ENCODE measurements around the gene PLA1A. TPM values are rescaled to one million over a fixed set of nuclear protein-coding genes. Genes with fewer than 3 reads are reported as not detected.
"Not testable (repeated sequence)": the region's sequence is repeated elsewhere in the genome, so short reads cannot be mapped to it uniquely, and the experiment has no call there.

PLA1A gene
- total RNA-seq, 1 donor: 2.7 TPM

DNA sequence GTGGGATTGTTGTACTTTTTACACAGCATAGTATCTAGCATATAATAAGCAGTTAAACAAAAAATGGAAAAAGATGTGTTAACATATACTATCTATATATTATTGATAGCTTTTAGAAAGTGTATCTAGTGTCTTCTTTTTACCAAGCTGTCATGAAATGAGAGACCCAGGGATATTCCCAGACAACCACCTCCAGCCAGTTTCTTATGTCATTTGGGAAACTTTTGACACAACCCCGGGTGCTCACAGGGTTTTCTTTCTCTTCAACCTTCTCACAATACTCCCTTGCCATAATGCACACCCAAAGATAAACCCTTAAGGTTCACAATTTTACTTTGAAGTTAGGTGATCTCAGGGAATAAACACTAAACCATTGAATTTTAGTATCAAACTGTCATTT, 4.8 kb upstream of the PLA1A start:
- H3K4me3 ChIP-seq (ENCODE audit: low read length): no peak overlapping the region
- peaks cover 40% of the 10 kb centered on the region for H3K4me1 ChIP-seq (ENCODE audit: insufficient read depth, low read length)
- H3K27me3 ChIP-seq (ENCODE audit: insufficient read depth, low read length): no peaks in the 10 kb centered on the region
- no peaks in the 10 kb centered on the region for H3K9me3 ChIP-seq (ENCODE audit: low read depth, low read length)

- no peaks in the 10 kb centered on the region for H3K27me3 ChIP-seq (ENCODE audit: insufficient read depth, low read length)
- no peaks in the 10 kb centered on the region for H3K9me3 ChIP-seq (ENCODE audit: low read depth, low read length)
Observed at GRCh38 chr3:119594066-119594465, 3.6 kb upstream of the PLA1A start.

DNA sequence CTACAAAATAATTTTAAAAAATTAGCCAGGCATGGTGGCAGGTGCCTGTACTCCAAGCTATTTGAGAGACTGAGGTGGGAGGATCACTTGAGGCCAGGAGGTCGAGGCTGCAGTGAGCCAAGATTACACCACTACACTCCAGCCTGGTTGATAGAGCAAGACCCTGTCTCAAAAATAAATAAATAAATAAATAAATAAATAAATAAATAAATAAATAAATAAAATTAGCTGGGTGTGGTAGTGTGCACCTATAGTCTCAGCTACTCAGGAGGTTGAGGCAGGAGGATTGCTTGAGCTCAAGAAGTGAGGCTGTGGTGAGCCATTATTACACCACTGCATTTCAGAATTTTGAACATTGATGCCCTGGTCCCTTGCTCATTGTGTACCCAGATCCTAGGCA, 2.8 kb upstream of the PLA1A start:
- H3K9me3 ChIP-seq (ENCODE audit: low read depth, low read length); H3K4me3 ChIP-seq (ENCODE audit: low read length); H3K27me3 ChIP-seq (ENCODE audit: insufficient read depth, low read length): not testable (repeated sequence)
- H3K4me1 ChIP-seq (ENCODE audit: insufficient read depth, low read length): peaks cover 19% of the 10 kb centered on the region

More at GRCh38 chr3:119594066-119594465, 3.6 kb upstream of the PLA1A start:
- no peak overlapping the region for H3K4me3 ChIP-seq (ENCODE audit: low read length)
- H3K4me1 ChIP-seq (ENCODE audit: insufficient read depth, low read length): peaks cover 28% of the 10 kb centered on the region

- Histone ChIP-seq H3K4me3 (ENCODE audit: low read length) (no peak overlapping the region), H3K9me3 (ENCODE audit: low read depth, low read length) (no peaks in the 10 kb centered on the region), H3K27me3 (ENCODE audit: insufficient read depth, low read length) (no peaks in the 10 kb centered on the region), H3K4me1 (ENCODE audit: insufficient read depth, low read length) (peaks cover 14% of the 10 kb centered on the region)
Observed at GRCh38 chr3:119595639-119596334, 1.9 kb upstream of the PLA1A start.

DNA sequence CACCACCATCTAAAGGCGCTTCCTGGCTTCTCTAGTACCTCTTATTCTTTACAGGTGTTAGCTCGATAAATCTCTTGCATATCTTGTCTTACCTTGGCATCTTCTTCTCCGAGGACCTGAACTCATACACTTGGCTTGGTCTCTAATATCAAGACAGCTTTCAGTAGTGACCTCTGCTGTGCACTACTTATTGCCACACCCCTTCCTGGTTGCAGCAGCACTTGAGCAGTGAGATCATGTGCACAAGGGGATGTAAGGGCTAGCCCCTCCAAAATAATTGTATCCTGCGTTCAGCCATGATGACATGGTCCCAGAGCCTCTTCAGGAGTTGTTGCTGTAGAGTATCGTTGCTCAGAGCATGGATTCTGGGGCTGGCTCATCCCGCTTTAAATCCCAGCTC, 1.3 kb upstream of the PLA1A start:
- Histone ChIP-seq H3K4me1 (ENCODE audit: insufficient read depth, low read length) (peaks cover 14% of the 10 kb centered on the region), H3K9me3 (ENCODE audit: low read depth, low read length) (no peaks in the 10 kb centered on the region), H3K27me3 (ENCODE audit: insufficient read depth, low read length) (no peaks in the 10 kb centered on the region), H3K4me3 (ENCODE audit: low read length) (no peak overlapping the region)

DNA sequence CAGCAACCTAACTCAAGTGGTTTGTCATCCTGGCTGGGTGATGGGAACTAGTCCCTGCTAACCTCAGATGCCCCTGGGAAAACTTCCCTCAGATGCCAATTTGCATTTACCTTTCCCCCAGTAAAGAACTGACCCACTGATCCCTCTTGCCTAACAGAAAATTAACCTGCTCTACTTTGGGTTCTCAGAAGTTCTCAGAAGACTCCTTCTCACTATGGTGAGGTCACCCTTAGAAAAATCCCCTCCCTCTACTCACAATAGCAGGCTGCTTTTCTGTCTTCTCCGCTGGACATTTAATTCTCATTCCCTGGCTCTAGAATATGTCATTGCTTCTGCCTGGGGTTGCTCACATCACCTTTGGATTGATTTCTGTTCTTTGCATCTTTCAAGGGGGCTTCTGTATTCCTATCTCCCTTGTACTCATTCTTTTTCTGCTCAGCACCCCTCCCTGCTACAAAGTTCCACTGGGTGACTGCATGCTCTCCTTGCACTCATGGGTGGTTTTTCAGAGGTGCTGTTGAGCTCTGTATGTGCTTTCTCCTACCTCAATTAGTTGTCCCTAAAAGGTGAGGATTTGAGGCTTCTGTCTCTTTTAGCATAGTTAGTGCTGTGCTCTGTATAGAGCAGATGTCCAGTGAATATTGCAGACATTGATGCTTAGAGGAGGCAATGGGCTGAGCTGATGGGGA, 869 bp downstream of the PLA1A start:
- H3K9me3 ChIP-seq (ENCODE audit: low read depth, low read length): no peaks in the 10 kb centered on the region
- H3K27me3 ChIP-seq (ENCODE audit: insufficient read depth, low read length): no peaks in the 10 kb centered on the region
- H3K4me3 ChIP-seq (ENCODE audit: low read length): no peak overlapping the region
- peaks cover 14% of the 10 kb centered on the region for H3K4me1 ChIP-seq (ENCODE audit: insufficient read depth, low read length)

DNA sequence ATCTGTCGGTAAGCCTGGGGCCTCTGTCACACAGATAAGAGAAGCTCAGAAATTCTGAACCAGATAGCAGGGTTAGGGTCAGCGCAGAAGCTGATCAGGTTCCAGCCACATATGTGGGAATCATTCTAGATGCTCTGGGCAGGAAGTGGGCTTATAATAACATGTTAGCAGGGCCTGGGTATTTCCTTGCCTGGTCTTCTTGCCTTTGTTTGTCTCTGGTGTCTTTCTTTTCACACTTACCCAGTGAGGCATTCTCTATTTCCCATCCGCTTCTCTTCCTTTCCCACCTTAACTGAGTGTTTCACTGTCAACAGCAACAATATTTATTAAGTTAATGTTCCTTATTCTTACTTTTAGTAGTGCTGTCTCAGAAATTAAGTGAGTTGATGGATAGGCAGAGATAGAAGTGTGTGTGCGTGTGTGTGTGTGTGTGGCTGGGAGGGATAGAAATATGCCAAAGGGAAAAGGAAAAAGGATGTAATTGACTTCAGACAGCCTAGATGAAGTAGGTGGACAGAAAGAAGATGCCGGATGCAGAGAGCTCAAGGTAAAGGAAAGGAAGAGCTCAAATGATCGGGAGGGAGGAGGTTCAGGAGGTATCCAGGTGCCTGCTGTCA, 2.0 kb downstream of the PLA1A start:
- H3K4me1 ChIP-seq (ENCODE audit: insufficient read depth, low read length): peaks cover 14% of the 10 kb centered on the region
- no peaks in the 10 kb centered on the region for H3K27me3 ChIP-seq (ENCODE audit: insufficient read depth, low read length)
- no peak overlapping the region for H3K4me3 ChIP-seq (ENCODE audit: low read length)
- H3K9me3 ChIP-seq (ENCODE audit: low read depth, low read length): no peaks in the 10 kb centered on the region

- no peaks in the 10 kb centered on the region for H3K27me3 ChIP-seq (ENCODE audit: insufficient read depth, low read length)
- no peaks in the 10 kb centered on the region for H3K9me3 ChIP-seq (ENCODE audit: low read depth, low read length)
- peaks cover 12% of the 10 kb centered on the region for H3K4me1 ChIP-seq (ENCODE audit: insufficient read depth, low read length)
- no peak overlapping the region for H3K4me3 ChIP-seq (ENCODE audit: low read length)
Observed at GRCh38 chr3:119600732-119601131, 3.0 kb downstream of the PLA1A start.

GRCh38 chr3:119601154-119601553, 3.5 kb downstream of the PLA1A start:
- Histone ChIP-seq H3K4me3 (ENCODE audit: low read length) (no peak overlapping the region), H3K27me3 (ENCODE audit: insufficient read depth, low read length) (no peaks in the 10 kb centered on the region), H3K4me1 (ENCODE audit: insufficient read depth, low read length) (peaks cover 7% of the 10 kb centered on the region), H3K9me3 (ENCODE audit: low read depth, low read length) (no peaks in the 10 kb centered on the region)

DNA sequence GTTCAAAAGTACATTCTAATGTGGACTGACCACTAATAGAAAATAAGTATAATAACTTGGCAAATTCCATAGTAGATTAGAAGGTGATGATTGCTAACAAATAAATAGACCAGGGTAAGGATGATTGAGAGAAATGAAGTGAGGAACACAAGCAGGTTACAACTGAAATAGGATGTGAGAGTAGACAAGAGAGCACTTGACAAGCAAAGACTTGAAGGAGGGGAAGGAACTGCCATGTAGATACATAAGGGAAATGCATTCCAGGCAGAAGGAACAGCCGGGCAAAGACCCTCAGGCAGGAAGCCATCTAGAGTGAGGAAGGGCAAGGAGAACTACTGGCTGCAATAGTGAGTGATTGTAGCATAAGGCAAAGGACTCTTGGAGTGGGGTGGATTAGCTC, 5.0 kb downstream of the PLA1A start:
- Histone ChIP-seq H3K9me3 (ENCODE audit: low read depth, low read length) (no peaks in the 10 kb centered on the region), H3K27me3 (ENCODE audit: insufficient read depth, low read length) (no peaks in the 10 kb centered on the region), H3K4me3 (ENCODE audit: low read length) (no peak overlapping the region), H3K4me1 (ENCODE audit: insufficient read depth, low read length) (no peaks in the 10 kb centered on the region)

DNA sequence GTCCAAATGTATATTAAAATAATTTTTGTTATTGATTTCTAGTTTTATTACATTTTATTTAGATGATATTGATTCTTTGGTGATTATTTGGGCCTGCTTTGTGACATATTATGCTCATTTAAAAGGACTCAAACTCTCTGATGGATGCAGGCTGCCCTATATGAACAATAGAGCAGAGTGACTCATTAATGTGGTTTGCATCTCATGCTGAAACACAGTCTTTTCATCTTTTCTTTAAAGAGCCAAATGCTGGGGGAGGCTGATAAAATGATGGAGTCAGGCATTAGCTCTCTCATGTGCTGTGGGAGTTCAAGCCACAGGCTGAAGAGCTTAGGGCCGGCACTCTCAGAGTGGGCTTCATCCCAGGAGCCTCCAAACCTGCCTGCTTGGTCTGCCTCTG, 7.2 kb downstream of the PLA1A start:
- Histone ChIP-seq H3K4me3 (ENCODE audit: low read length) (no peak overlapping the region), H3K9me3 (ENCODE audit: low read depth, low read length) (no peaks in the 10 kb centered on the region), H3K27me3 (ENCODE audit: insufficient read depth, low read length) (no peaks in the 10 kb centered on the region)

GRCh38 chr3:119608405-119609000, 10.8 kb downstream of the PLA1A start:
- Histone ChIP-seq H3K27me3 (ENCODE audit: insufficient read depth, low read length) (no peaks in the 10 kb centered on the region), H3K9me3 (ENCODE audit: low read depth, low read length) (no peaks in the 10 kb centered on the region), H3K4me1 (ENCODE audit: insufficient read depth, low read length) (no peaks in the 10 kb centered on the region), H3K4me3 (ENCODE audit: low read length) (no peak overlapping the region)

More for the DNA sequence above, 7.2 kb downstream of the PLA1A start:
- no peaks in the 10 kb centered on the region for H3K4me1 ChIP-seq (ENCODE audit: insufficient read depth, low read length)

DNA sequence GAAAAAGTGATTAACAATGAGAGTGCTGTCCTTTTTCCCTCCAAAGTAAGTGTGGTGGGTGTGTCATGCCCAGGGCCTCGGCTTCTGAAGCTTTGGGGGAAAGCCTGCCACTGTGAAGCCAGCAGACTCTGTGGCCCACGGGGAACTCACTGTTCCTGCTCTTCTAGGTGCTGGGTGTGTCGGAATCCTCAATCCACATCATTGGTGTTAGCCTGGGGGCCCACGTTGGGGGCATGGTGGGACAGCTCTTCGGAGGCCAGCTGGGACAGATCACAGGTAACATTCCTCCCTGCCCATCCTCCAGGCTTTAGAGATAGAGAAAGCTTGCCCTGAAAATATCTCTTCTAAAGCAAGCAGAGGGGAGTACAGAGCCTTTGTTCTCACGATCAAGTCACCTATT, 11.6 kb downstream of the PLA1A start:
- Histone ChIP-seq H3K27me3 (ENCODE audit: insufficient read depth, low read length) (no peaks in the 10 kb centered on the region), H3K4me1 (ENCODE audit: insufficient read depth, low read length) (no peaks in the 10 kb centered on the region), H3K9me3 (ENCODE audit: low read depth, low read length) (no peaks in the 10 kb centered on the region), H3K4me3 (ENCODE audit: low read length) (no peak overlapping the region)

DNA sequence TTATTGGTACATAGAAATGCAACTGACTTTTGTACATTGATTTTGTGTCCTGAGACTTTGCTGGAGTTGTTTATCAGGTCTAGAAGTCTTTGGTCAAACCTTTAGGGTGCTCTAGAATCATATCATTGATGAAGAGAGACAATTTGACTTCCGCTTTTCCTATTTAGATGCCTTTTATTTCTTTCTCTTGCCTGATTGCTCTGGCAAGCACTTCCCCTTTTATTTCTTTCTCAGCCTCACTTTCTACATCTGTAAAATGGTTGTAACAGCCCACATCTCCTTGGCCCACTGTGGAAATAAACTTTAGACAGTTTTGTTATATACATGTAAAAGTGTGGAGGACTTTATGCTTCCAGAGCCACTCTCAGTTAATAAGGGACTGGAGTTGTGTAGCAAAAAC, 14.0 kb downstream of the PLA1A start:
- Histone ChIP-seq H3K4me1 (ENCODE audit: insufficient read depth, low read length) (no peaks in the 10 kb centered on the region), H3K27me3 (ENCODE audit: insufficient read depth, low read length) (no peaks in the 10 kb centered on the region), H3K9me3 (ENCODE audit: low read depth, low read length) (no peaks in the 10 kb centered on the region), H3K4me3 (ENCODE audit: low read length) (no peak overlapping the region)

DNA sequence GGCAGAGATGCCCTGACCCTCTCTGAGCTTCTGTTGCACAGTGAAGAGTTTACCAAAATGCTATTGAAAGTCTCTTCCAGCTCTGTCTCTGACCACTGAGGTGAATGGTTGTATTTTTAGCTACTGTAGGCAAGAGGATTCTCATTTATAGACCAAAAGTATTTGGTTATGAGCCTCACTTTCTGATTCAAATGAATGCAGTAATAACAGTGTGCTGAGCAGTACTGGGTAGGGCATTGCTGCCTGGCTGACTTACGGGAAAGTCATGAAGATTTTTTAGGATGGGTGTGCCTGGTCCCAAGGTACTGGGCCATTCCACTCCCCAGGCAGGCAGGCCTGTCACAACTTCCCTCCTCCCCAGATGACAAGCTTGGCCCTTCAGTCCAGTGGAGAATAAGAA, 15.5 kb downstream of the PLA1A start:
- H3K4me1 ChIP-seq (ENCODE audit: insufficient read depth, low read length): no peaks in the 10 kb centered on the region

More for the DNA sequence above, 15.5 kb downstream of the PLA1A start:
- Histone ChIP-seq H3K9me3 (ENCODE audit: low read depth, low read length) (no peaks in the 10 kb centered on the region), H3K27me3 (ENCODE audit: insufficient read depth, low read length) (no peaks in the 10 kb centered on the region), H3K4me3 (ENCODE audit: low read length) (no peak overlapping the region)

All from mononuclear cell (primary cell).